Endothelial cell of hepatic sinusoid (primary cell): ENCODE results near the gene TELO2.
"Not testable (repeated sequence)": the region's sequence is repeated elsewhere in the genome, so short reads cannot be mapped to it uniquely, and the experiment has no call there.

ENCODE experiments used
- in situ Hi-C: cut with HindIII; loops from 2 replicates; pipeline ENCODE4 v1.10.0; 2017; ENCODE audit warnings: low sequenced_read_pairs

TELO2 gene

DNA sequence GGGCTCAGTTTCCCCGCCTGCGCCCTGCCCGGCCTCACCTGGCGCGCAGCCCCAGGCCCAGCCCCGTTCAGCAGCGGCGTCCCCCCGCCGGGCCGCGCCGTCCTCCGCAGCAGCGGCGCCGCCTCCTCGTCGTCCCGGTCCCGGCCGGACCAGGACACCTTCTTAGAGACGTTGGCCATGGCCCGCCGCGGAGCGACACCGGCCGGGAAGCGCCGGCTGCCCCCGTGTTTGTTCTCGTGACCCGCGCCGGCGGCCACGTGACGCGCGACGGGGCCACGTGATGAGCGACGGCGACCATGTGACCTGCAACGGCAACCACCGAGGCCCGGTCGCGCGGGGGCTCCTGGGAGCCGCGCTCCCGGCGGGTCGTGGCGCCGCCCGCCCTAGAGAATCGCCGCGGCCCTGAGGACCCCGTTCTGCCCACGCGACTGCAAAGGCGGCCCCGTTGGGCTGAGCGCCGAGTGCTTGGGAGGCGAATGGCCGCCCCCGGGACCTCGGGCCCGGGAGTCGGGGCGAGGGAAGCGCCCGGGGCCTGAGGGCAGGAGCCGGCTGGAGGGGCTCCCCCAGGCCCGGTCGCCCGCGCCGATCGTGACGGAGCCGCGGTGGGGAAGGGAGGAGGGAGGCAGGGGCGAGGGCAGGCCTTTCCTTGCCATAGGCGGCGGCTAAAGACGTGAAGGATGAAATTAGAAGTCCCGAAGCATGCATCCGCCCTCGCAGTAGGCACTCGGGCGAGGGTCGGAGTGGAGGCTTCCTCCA, 18.2 kb upstream of the TELO2 start, which contains the start of gene CLCN7:
Gene CLCN7 (minus strand): TSS at position 233 of the 756 bp plus-strand sequence. CDS start 54 bp downstream, at position 179.
- in situ Hi-C loops: no loop called here

DNA sequence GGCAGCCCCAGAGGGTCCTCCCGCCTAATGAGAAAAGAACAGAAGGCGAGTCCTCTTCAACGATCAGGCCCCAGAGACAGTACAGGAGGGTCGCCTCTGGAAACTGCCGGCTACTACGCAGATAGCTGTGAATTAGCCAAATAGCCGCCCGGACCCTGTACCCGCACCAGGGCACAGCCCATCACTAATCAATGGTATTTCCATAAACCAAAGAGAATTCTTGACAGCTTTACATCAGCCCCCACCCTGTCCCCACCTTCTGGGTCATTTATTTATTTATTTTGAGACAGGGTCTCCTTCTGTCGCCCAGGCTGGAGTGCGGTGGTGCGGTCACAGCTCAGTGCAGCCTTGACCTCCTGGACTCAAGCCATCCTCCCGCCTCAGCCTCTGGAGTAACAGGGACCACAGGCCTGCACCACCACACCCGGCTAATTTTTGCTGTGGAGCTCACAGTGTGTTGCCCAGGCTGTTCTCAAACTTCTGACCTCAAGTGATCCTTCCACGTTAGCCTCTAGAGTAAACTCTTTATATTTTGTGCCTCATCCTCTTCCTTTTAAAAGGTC, 17.5 kb upstream of the TELO2 start:
- in situ Hi-C loops: no loop called here

DNA sequence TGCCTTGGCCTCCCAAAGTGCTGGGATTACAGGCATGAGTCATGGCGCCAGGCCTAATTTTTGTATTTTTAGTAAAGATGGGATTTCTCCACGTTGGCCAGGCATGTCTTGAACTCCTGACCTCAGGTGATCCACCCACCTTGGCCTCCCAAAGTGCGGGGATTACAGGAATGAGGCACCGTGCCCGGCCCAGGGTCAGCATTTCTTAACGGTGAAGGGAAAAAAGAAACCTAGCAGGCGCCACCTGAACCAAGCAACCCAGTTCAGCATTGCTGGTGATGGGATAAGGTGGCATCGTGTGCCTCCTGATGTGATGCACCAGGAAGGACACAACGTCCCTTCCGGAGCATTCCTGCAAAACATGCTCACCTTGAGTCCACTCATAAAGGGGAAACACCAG, 16.1 kb upstream of the TELO2 start:
- in situ Hi-C loops: no loop called here

DNA sequence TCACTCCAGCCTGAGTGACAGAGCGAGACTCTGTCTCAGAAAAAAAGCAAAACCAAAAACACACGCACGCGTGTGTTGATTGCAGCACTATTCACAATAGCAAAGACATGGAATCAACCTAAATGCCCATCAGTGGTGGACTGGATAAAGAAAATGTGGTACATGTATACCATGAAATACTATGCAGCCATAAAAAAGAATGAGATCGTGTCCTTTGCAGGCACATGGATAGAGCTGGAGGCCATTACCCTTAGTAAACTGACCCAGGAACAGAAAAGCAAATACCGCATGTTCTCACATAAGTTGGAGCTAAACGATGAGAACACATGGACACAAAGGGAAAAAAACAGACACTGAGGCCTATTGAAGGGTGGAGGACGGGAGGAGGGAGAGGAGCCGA, 14.2 kb upstream of the TELO2 start:
- in situ Hi-C loops: not testable (repeated sequence)

DNA sequence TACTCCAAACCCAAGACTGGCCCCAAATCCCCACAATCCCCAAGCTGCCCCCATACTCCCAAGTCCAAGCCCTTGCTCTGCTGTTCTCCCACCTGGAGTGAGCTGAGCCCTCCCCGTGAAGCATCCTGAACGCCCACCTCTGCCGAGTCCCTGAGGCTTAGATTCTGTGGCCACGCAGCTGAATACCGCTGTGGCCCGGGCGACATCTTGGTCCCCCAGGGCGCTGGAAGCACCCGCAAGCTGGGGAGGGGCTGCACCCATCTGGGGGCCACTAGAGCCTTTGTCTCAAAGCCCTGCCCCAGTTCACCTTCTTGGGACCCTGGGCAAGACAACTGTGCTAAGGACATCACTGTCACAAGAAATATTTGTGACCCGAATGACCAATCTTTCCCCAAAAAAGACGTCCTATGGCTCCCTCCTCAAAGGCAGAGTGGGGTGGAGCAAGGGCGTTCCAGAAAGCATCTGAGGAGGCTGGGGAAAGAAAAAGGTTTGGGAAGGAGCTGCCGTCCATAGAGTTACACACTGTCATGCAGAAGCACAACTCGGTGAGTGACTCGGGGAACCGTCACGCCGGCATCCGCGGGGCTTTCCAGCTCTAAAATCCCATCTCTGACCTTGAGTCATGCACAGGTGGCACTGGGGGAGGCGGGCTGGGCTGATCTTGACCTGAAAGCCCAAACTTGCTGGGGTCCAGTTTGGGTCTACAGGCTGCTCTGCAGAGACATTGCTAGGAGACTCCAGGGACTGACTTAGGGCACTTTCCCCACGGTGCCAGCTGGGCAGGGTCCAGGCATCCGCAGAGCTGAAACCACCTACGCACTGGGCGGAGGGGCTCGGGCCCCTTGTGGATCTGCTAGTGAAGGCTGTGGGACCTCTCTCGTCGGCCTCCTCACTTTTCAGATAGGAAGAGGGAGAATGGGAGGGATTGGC, 11.0 kb upstream of the TELO2 start:
- in situ Hi-C loops: loop anchor here (10.0 kb wide), 1 partner anchor 47 kb away; the partner anchor contains the start of gene PERCC1

DNA sequence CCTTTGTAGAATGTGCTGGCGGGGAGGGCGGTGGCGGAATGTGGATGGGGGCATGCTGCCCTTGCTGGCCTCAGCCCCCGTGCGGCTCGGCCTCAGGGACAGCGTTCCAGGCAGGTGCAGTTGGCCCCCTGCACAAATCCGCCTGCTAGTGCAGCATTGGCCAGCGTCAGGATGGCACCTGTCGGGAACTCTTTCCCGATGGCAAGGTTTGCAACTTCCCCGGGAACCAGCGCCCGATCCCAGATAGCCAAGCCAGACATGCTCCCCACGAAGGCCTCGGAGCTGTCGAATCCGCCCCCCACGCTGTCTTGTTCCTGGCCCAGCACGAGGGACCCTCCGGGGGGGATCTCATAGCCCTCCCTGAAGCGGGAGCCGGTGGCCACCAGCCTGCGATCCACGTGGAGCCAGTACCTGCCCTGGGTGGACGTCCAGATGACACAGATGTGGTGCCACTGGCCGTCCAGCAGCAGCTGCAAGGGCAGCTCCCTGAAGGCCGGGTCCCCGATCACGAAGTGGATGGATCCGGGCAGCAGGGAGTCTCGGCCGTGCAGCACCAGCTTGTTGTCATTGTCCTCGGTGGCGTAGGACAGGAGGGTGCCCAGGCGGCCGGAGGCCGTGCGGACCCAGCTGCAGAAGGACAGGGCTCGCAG, 7.2 kb upstream of the TELO2 start:
- in situ Hi-C loops: loop anchor here (10.0 kb wide), 1 partner anchor 51 kb away; the partner anchor contains the start of gene PERCC1

DNA sequence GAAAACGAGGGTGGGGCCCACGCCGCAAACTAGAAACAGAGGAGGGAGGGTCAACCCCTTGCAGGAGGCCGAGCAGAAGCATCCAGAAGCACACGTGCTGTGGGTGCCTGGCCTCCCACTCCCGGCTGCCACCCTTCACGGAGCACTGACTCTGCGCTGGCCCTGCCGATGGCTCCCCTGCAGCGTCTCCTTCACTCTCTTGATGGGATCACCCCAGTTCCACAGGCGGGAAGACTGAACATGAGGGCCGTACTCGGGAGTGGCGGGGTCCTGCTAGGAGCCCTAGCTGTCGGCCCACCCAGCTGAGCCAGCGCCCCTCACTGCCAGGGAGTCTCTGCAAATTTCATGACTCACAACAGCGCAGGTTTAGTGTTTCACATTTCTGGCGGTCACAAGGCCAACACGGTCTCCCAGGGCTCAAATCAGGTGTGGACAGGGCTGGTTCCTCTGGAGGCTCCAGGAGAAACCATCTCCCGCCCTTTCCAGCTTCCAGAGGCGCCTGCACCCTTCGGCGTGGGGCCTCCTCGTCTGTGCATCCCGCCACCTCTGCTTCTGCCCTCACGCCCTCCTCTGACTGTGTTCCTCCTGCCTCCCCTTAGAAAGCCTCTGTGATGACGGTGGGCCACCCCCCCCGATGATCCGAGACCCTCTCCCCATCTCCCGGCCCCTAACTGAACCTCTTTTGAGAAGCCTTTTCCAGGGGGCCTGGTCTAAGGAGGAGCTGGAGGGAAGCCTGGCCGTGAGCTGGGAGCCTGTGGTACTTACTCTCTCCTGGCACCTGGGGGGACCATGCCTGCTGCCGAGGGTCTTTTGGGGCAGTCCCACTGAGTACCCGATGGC, 6.4 kb upstream of the TELO2 start:
- in situ Hi-C loops: loop anchor here (10.0 kb wide), 1 partner anchor 52 kb away; the partner anchor contains the start of gene PERCC1

DNA sequence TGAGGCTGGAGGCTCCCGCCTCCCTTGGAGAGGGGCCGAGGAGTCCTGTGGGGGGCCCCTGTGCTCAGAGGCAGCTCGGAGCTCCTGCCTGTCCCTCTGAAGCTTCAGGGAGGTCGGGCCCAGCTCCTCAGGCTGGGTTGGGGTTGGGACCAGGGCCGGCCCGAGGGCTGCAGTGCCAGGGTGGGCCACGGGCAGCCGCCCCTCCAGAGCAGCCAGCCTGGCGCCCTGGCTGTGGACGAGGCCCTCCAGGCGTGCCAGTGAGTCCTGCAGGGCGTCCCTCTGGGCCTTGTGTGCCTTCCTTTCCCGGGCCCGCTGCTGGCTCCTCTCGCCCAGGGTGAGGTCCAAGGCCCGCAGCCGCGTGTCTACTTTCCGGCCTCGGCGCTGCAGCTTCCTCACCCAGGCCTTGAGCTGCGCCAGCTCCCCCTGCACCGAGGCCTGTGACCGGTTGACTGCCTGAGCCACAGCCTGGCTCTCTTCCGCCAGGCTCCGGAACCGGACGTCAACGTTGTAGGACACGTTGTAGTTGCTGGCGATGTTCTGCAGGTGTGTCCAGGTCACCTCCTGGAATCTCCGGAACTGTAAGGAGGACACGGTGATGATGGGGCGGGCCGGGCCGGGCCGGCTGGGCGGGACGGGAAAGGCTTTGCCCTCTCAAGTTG, 5.6 kb upstream of the TELO2 start:
- in situ Hi-C loops: loop anchor here (10.0 kb wide), 1 partner anchor 53 kb away; the partner anchor contains the start of gene PERCC1

DNA sequence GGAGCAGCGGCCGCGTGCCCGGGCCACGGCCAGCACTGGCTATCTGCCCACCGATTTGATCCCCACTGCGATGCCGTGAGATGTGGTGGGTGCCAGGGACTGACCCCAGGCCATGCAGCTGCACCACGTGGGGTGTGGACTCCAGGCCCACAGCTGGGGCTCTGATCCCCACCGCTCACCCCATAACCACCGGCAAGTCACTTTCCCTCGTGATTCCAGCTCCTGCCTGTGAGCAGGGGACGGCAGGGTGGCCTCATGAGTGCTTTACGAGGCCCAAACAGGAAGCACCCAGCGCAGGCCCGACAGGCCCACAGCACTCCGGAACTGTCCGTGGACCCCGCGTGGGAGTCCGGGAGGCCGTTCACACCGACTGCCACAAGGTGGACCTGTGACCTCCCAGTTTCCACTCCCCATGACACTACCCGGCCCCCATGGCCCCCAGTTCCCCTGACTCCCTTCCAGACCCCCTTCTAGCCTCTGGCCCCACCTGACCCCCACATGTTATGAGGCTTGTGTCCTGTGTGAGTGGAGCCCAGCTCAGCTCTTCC, 5.0 kb upstream of the TELO2 start:
- in situ Hi-C loops: loop anchor here (10.0 kb wide), 1 partner anchor 53 kb away; the partner anchor contains the start of gene PERCC1

DNA sequence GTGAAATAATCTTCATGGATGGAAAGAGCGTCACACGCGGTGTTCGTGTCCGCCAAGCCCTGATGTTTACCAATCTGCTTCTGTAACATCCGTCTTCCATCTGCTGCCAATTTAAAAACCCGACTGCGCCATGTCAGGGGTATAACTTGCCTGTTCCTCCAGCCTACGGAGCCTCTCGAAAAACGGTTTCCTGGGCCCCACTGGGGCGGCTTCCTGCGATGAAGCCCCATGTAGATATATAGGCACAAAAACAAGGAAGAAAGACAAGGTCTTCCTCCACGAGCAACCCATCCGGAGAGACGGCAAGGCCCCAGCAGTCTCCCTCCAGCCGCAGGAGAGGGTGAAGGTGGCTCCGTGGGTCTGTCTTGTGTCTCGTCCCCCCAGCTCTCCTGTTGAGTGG, 4.5 kb upstream of the TELO2 start, which contains the start of gene PTX4:
Gene PTX4 (minus strand): TSS at position 326 of the 400 bp plus-strand sequence. CDS start 35 bp downstream, at position 291.
- in situ Hi-C loops: loop anchor here (10.0 kb wide), 1 partner anchor 54 kb away; the partner anchor contains the start of gene PERCC1

DNA sequence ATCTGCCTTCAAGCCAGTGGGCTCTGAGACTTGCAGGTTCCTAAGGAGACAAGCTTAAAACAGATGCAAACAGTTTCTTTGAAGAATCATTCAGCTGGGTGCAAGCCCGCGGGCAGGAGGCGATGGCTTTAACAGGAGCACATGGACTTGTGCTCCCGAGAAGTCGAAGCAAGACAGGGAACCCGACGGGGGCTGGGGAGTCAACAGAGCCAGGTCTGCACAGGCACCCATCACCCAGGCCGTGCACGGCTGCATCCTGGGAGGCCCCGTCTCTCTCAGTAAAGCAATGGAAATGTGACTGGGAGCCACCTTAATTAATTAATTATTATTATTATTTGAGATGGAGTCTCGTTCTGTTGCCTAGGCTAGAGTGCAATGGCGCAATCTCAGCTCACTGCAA, 4.1 kb upstream of the TELO2 start:
- in situ Hi-C loops: loop anchor here (10.0 kb wide), 1 partner anchor 54 kb away; the partner anchor contains the start of gene PERCC1

DNA sequence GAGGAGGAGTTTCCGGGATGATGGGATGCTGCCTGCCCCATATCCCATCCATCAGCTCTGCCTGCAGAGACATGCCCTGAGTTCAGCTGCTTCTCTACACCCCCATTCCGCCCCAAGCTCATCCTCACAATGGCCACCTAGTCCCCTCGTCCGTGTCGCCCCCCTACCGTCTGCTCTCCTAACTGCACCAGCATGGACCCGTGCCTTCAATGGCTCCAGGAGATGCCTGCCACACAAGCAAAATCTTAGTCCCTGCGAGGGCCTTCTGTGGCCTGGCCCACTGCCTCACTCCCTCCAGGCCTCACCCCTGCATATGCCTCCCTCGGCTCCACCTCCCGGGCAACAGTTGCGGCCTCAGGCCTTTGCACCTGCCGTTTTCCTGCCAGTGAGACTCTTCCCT, 1.8 kb upstream of the TELO2 start:
- in situ Hi-C loops: no loop called here

DNA sequence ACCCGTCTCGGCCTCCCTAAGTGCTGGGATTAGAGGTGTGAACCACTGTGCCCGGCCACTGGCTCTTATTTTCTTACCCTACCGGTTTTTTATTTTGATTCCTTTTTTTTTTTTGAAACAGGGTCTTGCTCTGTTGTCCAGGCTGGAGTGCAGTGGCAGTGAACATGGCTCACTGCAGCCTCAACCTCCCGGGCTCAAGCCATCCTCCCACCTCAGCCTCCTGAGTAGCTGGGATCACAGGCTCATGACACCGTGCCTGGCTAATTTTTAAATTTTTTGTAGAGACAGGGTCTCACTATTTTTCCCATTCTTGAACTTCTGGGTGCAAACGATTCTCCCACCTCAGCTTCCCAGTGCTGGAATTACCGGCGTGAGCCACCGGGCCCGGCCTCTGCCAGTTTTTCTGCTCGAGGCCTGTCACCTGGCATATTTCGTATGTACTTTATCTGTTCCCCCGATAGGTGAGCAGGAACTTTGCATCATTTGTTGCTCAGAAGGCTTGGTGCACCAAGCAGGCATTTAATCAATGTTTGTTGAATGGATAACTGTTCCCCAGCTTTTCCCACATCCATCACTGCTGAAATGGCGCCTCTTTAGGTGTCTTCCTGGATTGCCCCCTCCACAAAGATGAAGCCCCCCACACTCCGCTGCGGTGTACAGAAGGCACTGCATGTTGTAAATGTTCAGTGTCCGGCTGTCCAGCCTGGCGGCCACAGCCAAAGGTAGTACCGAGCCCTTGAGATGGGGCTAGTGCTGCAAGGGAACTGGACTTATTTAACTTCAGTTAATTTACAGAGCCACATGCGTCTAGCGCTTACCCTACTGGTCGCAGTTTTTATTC, 858 bp upstream of the TELO2 start:
- in situ Hi-C loops: no loop called here

DNA sequence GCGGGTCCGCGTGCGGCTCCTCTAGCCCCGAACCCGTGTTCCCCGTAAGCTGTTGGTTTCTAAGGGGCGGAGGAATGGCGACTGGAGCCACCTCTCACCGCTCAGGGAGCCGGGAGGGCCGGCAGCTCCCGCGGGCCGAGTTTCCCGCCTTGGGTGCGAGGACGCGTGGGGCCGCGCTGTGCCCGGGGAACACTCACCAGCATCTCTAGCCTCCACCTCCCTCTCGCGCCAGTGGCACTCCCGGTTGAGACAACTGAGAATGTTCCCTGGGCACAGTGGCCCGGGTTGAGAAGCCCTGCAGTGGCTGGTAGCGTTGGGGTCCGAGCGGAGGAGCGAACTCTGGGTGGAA, 560 bp downstream of the TELO2 start:
- in situ Hi-C loops: no loop called here

DNA sequence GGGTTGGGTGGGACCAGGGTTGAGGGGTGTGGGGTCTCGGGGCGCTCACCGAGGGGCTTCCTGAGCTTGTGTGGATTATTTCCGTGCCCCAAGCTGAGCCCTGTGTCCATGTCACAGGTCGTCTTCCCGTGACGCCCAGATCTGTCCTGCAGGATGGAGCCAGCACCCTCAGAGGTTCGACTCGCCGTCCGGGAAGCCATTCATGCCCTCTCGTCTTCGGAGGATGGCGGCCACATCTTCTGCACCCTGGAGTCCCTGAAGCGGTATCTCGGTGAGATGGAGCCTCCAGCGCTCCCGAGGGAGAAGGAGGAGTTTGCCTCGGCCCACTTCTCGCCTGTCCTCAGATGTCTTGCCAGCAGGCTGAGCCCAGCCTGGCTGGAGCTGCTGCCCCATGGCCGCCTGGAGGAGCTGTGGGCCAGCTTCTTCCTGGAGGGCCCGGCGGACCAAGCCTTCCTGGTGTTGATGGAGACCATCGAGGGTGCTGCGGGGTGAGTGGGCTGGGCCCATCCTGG, 1.0 kb downstream of the TELO2 start:
- in situ Hi-C loops: no loop called here

DNA sequence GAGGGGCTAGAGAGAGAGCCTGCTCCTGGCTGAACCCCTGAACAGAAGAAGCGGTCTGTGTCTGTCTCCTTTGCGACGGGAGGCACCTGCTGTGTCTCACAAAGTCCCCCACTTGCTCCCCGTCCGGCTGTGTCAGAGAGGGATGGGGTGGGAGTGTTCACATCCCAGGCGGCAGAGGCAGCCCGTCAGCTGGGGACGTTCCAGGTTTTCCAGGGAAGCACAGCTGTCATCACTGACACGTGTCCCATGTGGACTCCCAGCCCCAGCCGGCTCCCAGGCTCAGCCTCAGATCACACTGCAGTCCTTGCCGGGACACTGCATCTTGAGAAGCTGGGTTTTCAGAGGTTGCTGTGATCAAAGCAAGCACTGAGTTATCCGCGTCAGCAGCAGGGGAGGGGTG, 1.6 kb downstream of the TELO2 start:
- in situ Hi-C loops: no loop called here

DNA sequence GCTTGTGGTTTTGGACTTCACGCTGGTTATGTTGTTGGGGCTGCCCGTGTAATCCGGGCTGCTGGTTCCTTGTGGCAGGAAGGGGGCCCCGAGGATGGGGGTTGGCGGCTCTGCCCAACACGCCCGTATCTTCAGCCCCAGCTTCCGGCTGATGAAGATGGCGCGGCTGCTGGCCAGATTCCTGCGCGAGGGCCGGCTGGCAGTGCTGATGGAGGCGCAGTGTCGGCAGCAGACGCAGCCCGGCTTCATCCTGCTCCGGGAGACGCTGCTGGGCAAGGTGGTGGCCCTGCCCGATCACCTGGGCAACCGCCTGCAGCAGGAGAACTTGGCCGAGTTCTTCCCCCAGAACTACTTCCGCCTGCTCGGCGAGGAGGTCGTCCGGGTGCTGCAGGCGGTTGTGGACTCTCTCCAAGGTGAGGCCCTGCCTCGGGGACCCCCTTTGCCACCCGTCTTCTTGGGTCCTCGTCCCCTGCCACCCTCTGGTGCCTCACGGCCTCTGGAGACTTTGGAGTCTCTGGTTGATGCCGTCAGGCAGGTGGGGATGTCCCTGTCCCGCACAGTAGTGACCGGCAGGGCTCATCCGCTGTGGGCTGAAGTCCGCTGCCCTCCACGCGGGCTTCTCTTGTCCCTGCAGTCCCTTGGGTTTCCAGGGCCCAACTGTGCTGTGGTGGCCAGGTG, 2.2 kb downstream of the TELO2 start:
- in situ Hi-C loops: no loop called here
